A172 (cell line): ENCODE measurements around the gene TMEM161A. TPM values are rescaled to one million over a fixed set of nuclear protein-coding genes. Genes with fewer than 3 reads are reported as not detected.

Experiments used
- DNase-seq: peaks from one replicate; pipeline ENCODE4 v3.0.0-alpha.2; 2015; ENCODE audit warnings: low spot score
- total RNA-seq: library from RNA; depleted of rRNA; stranded (reverse); fragments of >200 nt; shearing (Covaris generic); gene quantifications from 2 replicates; pipeline ENCODE4 v1.2.3, GENCODE V29; 2014; rRNA removed

TMEM161A gene
- total RNA-seq, 1 experiment from 2014 or later: 29.1 TPM

GRCh38 chr19:19098084-19098702, 40.1 kb downstream of the TMEM161A start:
- no peak for DNase-seq

- DNase-seq: no peak
Measured at GRCh38 chr19:19096641-19097627, 41.3 kb downstream of the TMEM161A start.

GRCh38 chr19:19095691-19096090, 42.6 kb downstream of the TMEM161A start:
- DNase-seq: no peak

- DNase-seq: no peak
Measured at GRCh38 chr19:19094513-19094912, 43.8 kb downstream of the TMEM161A start.

GRCh38 chr19:19087676-19088075, 50.6 kb downstream of the TMEM161A start:
- no peak for DNase-seq

- no peak for DNase-seq
Measured at GRCh38 chr19:19083413-19084178, 54.7 kb downstream of the TMEM161A start.

- DNase-seq: no peak
Measured at GRCh38 chr19:19081642-19082151, 56.6 kb downstream of the TMEM161A start.

GRCh38 chr19:19079571-19079970, 58.7 kb downstream of the TMEM161A start:
- no peak for DNase-seq

GRCh38 chr19:19078801-19079200, 59.5 kb downstream of the TMEM161A start:
- DNase-seq: no peak

GRCh38 chr19:19077103-19077502, 61.2 kb downstream of the TMEM161A start:
- DNase-seq: no peak

- no peak for DNase-seq
Measured at GRCh38 chr19:19076476-19076875, 61.8 kb downstream of the TMEM161A start.

GRCh38 chr19:19075126-19075525, 63.2 kb downstream of the TMEM161A start:
- no peak for DNase-seq

- no peak for DNase-seq
Measured at GRCh38 chr19:19074196-19074882, 63.9 kb downstream of the TMEM161A start.

- no peak for DNase-seq
Measured at GRCh38 chr19:19071897-19072296, 66.4 kb downstream of the TMEM161A start.

Other genes with a start within 250 kb of the TMEM161A start
- gene CERS1, start 242.3 kb downstream of the TMEM161A start, total RNA-seq: 3.1 and 5.3 TPM in 2 replicates
- 429 and 452 TPM in 2 replicates for gene COPE, start 219.1 kb downstream of the TMEM161A start, total RNA-seq
- gene DDX49, start 218.8 kb downstream of the TMEM161A start, total RNA-seq: 65.7 and 73.6 TPM in 2 replicates
- 104 and 143 TPM in 2 replicates for gene HOMER3, start 197.3 kb downstream of the TMEM161A start, total RNA-seq
- gene SUGP2, start 105.0 kb downstream of the TMEM161A start, total RNA-seq: 47.7 and 48.9 TPM in 2 replicates
- gene ARMC6, start 104.9 kb downstream of the TMEM161A start, total RNA-seq: 77.1 and 79.5 TPM in 2 replicates
- gene SLC25A42, start 74.5 kb downstream of the TMEM161A start, total RNA-seq: 4.0 and 5.0 TPM in 2 replicates
- not detected in 2 replicates for gene MEF2B, start 31.8 kb upstream of the TMEM161A start, total RNA-seq
- 22.0 and 25.6 TPM in 2 replicates for gene BORCS8, start 53.7 kb upstream of the TMEM161A start, total RNA-seq
- gene RFXANK, start 53.8 kb upstream of the TMEM161A start, total RNA-seq: 122 TPM in 2 replicates
- gene NR2C2AP, start 64.9 kb upstream of the TMEM161A start, total RNA-seq: 30.3 and 30.6 TPM in 2 replicates
- not detected in 2 replicates for gene NCAN, start 73.5 kb upstream of the TMEM161A start, total RNA-seq
- gene TM6SF2, start 134.8 kb upstream of the TMEM161A start, total RNA-seq: not detected in 2 replicates
- 24.0 and 34.2 TPM in 2 replicates for gene SUGP1, start 182.0 kb upstream of the TMEM161A start, total RNA-seq
- 23.8 and 24.0 TPM in 2 replicates for gene MAU2, start 182.4 kb upstream of the TMEM161A start, total RNA-seq